B cell (primary cell): Measurements from ENCODE around the gene PKIG. TPM values are rescaled to one million over a fixed set of nuclear protein-coding genes. Genes with fewer than 3 reads are reported as not detected.

Source experiments
- ATAC-seq: fragments of 200-7000 bp; cut with Tn5 transposase; one replicate; pipeline ENCODE4 v1.10.0; 2021; ENCODE audit warnings: low read depth, mild to moderate bottlenecking, moderate number of reproducible peaks, moderate library complexity
- CTCF ChIA-PET: fragments of 350-600 bp; sonication (Branson Sonifier 250); formaldehyde crosslinking; loops from one replicate; lab custom pipeline; 2021; ENCODE audit warnings: antibody characterized with exemption, inconsistent platforms; lab: Charles Lee
- POLR2A ChIA-PET: fragments of 350-600 bp; sonication (Branson Sonifier 250); formaldehyde crosslinking; loops from one replicate; lab custom pipeline; 2021; ENCODE audit warnings: antibody characterized with exemption; lab: Charles Lee
- DNase-seq: peaks from one replicate; pipeline ENCODE4 v3.0.0; 2013
- H2AFZ ChIP-seq: 2 replicates; pipeline ENCODE4 v1.6.1; 2012; ENCODE audit warnings: mild to moderate bottlenecking, low read depth, low read length; ENCODE audit not compliant: insufficient read depth, poor library complexity, severe bottlenecking
- H3K27ac ChIP-seq, 2 donors: 1 replicate in 1 of 2; 2 replicates in 1 of 2; pipeline ENCODE4 v1.5.1; 2012 to 2013; ENCODE audit warnings: low read length in 2 of 2, mild to moderate bottlenecking in 2 of 2, moderate library complexity in 1 of 2
- H3K27me3 ChIP-seq, 4 experiments: fragments of 200-600 bp in 1 of 4; sonication (generic) in 1 of 4; replicated peaks in 1 of 4; 1 replicate in 2 of 4; 2 replicates in 2 of 4; pipeline versions ENCODE4 v1.6.1 to v1.7.0; 2013 to 2016; ENCODE audit warnings: low read length in 3 of 4, mild to moderate bottlenecking in 2 of 4, mixed read lengths in 1 of 4, moderate library complexity in 1 of 4; ENCODE audit not compliant: insufficient read depth in 4 of 4, control insufficient read depth in 3 of 4; ENCODE audit errors: control extremely low read depth in 1 of 4
- H3K36me3 ChIP-seq, 2 experiments: replicated peaks in 1 of 2; 1 replicate in 1 of 2; 2 replicates in 1 of 2; pipeline versions ENCODE4 v1.6.1 to v1.7.1; 2013; ENCODE audit warnings: low read length in 1 of 2; ENCODE audit not compliant: insufficient read depth in 2 of 2, control insufficient read depth in 1 of 2; ENCODE audit errors: control extremely low read depth in 1 of 2, extremely low read depth in 1 of 2
- H3K4me1 ChIP-seq, 2 donors: fragments of 200-600 bp in 1 of 2; sonication (generic) in 1 of 2; 1 replicate in 1 of 2; 2 replicates in 1 of 2; pipeline versions ENCODE4 v1.5.1 to v1.6.1; 2013 to 2017; ENCODE audit warnings: low read length in 2 of 2; ENCODE audit not compliant: control insufficient read depth in 2 of 2, insufficient read depth in 2 of 2
- H3K4me2 ChIP-seq: replicated peaks from 2 replicates; pipeline ENCODE3; 2012; ENCODE audit warnings: mild to moderate bottlenecking, low read depth, low read length; ENCODE audit not compliant: poor library complexity, severe bottlenecking
- H3K4me3 ChIP-seq, 5 experiments: fragments of 200-600 bp in 1 of 5; sonication (generic) in 1 of 5; 1 replicate in 3 of 5; 2 replicates in 2 of 5; pipeline versions ENCODE4 v1.5.1 to v1.7.0; 2011 to 2016; ENCODE audit warnings: low read length in 4 of 5, mild to moderate bottlenecking in 4 of 5, low read depth in 2 of 5, control low read depth in 1 of 5, moderate library complexity in 1 of 5; ENCODE audit not compliant: insufficient read depth in 1 of 5; ENCODE audit errors: control extremely low read depth in 1 of 5, extremely low read depth in 1 of 5
- H3K79me2 ChIP-seq: fragments of 200-600 bp; sonication (generic); one replicate; pipeline ENCODE4 v1.6.0; 2016; ENCODE audit warnings: low read length; ENCODE audit not compliant: control insufficient read depth, insufficient read depth
- H3K9ac ChIP-seq: fragments of 200-600 bp; sonication (generic); 2 replicates; pipeline ENCODE4 v1.6.1; 2017; ENCODE audit warnings: mild to moderate bottlenecking, low read length, moderate library complexity
- H3K9me3 ChIP-seq, 3 donors: one replicate each; pipeline versions ENCODE4 v1.6.1 to v1.7.1; 2013; ENCODE audit warnings: low read length in 2 of 3; ENCODE audit not compliant: control insufficient read depth in 2 of 3, insufficient read depth in 1 of 3; ENCODE audit errors: control extremely low read depth in 1 of 3
- H4K20me1 ChIP-seq: 2 replicates; pipeline ENCODE4 v1.6.0; 2012; ENCODE audit warnings: mild to moderate bottlenecking, low read length; ENCODE audit not compliant: insufficient read depth, control insufficient read depth, poor library complexity, severe bottlenecking
- H3K27ac Mint-ChIP-seq: one replicate; pipeline ENCODE4 v1.8.0; 2021; ENCODE audit warnings: mixed read lengths
- H3K27me3 Mint-ChIP-seq: one replicate; pipeline ENCODE4 v1.8.0; 2021; ENCODE audit warnings: mixed read lengths
- H3K4me1 Mint-ChIP-seq: one replicate; pipeline ENCODE4 v1.8.0; 2021; ENCODE audit warnings: mixed read lengths
- H3K4me3 Mint-ChIP-seq: one replicate; pipeline ENCODE4 v1.8.0; 2021; ENCODE audit warnings: mixed read lengths
- H3K9me3 Mint-ChIP-seq: one replicate; pipeline ENCODE4 v1.8.0; 2022; ENCODE audit warnings: mixed read lengths; ENCODE audit not compliant: insufficient read depth
- EZH2 ChIP-seq: IDR thresholded peaks from 2 replicates; pipeline ENCODE4 v1.6.1; 2012; ENCODE audit warnings: borderline replicate concordance, low read depth, mild to moderate bottlenecking, moderate library complexity, low read length; ENCODE audit not compliant: insufficient read depth, poor library complexity, severe bottlenecking
- WGBS: methylation state at CpG from one replicate; pipeline ENCODE4 v1.1.5; 2013; ENCODE audit warnings: missing lambda C conversion rate; ENCODE audit not compliant: insufficient coverage; 5-methylcytosine and 5-hydroxymethylcytosine counted together
- intact Hi-C: fragments of 100-400 bp; cut with micrococcal nuclease; formaldehyde crosslinking; loops from one replicate; pipeline ENCODE4 v1.10.0; 2022
- polyA plus RNA-seq: library from polyadenylated mRNA; depleted of rRNA; stranded (reverse); fragments of >200 nt; gene quantifications from 2 replicates; pipeline ENCODE4 v1.2.3, GENCODE V29; 2012
- total RNA-seq, 2 donors: library from RNA; stranded (reverse); fragments of 120-200 nt in 1 of 2; gene quantifications; 1 replicate in 1 of 2; 2 replicates in 1 of 2; pipeline versions ENCODE4 v1.2.3 to v1.2.4, GENCODE V29; 2013 to 2022
- TF ChIP-seq, protein P1 (sequence below): fragments of 200-600 bp; IDR thresholded peaks from one replicate; pipeline ENCODE4 v1.8.0; 2022; ENCODE audit warnings: antibody characterized with exemption, mild to moderate bottlenecking

PKIG gene
- total and polyA plus RNA-seq, 2 donors (not counting 1 experiment from before 2014, with no cell fraction given), result 128 to 168 TPM

- H3K9ac ChIP-seq, result peak overlapping the region; percentile 9
- H3K27me3 ChIP-seq, result no peaks in the 10 kb centered on the region
- H3K4me2 ChIP-seq, result peak overlapping the region; percentile 64
- Mint-ChIP-seq H3K27me3 (no peaks in the 10 kb centered on the region), H3K4me1 (peaks cover 66% of the 10 kb centered on the region), H3K9me3 (no peaks in the 10 kb centered on the region), H3K27ac (peak overlapping the region; percentile 94), H3K4me3 (peak overlapping the region; percentile 59)
- H3K4me3 ChIP-seq, result peak overlapping the region in 1 of 5 experiments; percentile 15
- no peak for DNase-seq
- no peak overlapping the region for H2AFZ ChIP-seq
- POLR2A ChIA-PET, result no interaction called here
- peaks cover 2 to 45% of the 10 kb centered on the region in 2 experiments for H3K36me3 ChIP-seq
- WGBS, result 53% methylated on average over 9 of the region's 11 CpGs
- CTCF ChIA-PET, result interaction anchor here (0.6 to 15.8 kb wide), 4 partner anchors 8 to 84 kb away, joined by 3 to 772 read pairs (median 26); partner anchors contain the start of gene PKIG
- H3K4me1 ChIP-seq, result peaks cover 87 to 89% of the 10 kb centered on the region in 2 donors
- H3K9me3 ChIP-seq, result no peaks in the 10 kb centered on the region
- peaks cover 99% of the 10 kb centered on the region for H3K79me2 ChIP-seq
- intact Hi-C loops, result no loop called here
- ATAC-seq, result no peak
- no peak for TF ChIP-seq EZH2
- peaks cover 7% of the 10 kb centered on the region for H4K20me1 ChIP-seq
- peak overlapping the region; percentile 61 to 88 for H3K27ac ChIP-seq
Observed at GRCh38 chr20:44600758-44601201, 18.4 kb downstream of the PKIG start.

DNA sequence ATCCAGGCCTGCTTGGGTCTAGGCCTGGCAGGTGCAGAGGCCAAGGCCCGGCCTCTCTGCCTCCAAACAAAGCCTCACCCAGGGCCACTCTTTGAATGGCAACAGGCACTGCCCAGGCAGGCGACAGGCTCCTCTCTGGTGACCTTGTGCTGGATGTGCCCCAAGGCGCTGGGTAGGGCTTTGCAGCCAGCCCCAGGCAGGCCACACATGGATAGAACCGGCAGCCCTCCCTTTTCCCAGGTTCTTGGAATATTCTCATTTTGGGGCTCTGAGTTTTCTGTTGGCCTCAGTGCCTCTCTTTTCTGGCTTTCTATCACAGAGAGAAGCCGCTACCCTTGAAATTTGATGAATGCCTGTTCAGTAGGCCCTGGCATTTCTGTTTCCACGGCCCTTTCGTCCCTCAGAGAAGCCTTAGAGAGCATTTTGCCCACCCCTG lies 18.9 kb downstream of the PKIG start:
- Histone ChIP-seq H3K27ac (peak overlapping the region; percentile 61 to 88), H4K20me1 (peaks cover 7% of the 10 kb centered on the region), H3K79me2 (peaks cover 98% of the 10 kb centered on the region), H3K9ac (peak overlapping the region; percentile 9), H3K4me2 (peak overlapping the region; percentile 64), H3K4me1 (peaks cover 84% of the 10 kb centered on the region in 2 donors), H3K27me3 (no peaks in the 10 kb centered on the region), H3K9me3 (peaks cover 0 to under 1% (median 0%) of the 10 kb centered on the region in 3 donors), H2AFZ (no peak overlapping the region), H3K4me3 (peak overlapping the region in 2 of 5 experiments; percentile 8 to 24), H3K36me3 (peaks cover 2 to 41% of the 10 kb centered on the region in 2 experiments)
- Mint-ChIP-seq H3K4me3 (peak overlapping the region; percentile 59), H3K9me3 (peaks cover 2% of the 10 kb centered on the region), H3K27ac (peak overlapping the region; percentile 94), H3K27me3 (no peaks in the 10 kb centered on the region), H3K4me1 (peaks cover 65% of the 10 kb centered on the region)
- no peak for DNase-seq
- POLR2A ChIA-PET, result interaction anchor here (1.2 to 2.6 kb wide), 2 partner anchors 15 to 46 kb away, joined by 3 to 21 read pairs; no protein-coding TSS in a partner anchor
- ATAC-seq, result no peak
- intact Hi-C loops, result no loop called here
- CTCF ChIA-PET, result interaction anchor here (0.7 to 15.8 kb wide), 4 partner anchors 17 to 82 kb away, joined by 3 to 772 read pairs (median 4); partner anchors contain the start of gene PKIG
- TF ChIP-seq EZH2, result no peak
- TF ChIP-seq, protein P1, sequence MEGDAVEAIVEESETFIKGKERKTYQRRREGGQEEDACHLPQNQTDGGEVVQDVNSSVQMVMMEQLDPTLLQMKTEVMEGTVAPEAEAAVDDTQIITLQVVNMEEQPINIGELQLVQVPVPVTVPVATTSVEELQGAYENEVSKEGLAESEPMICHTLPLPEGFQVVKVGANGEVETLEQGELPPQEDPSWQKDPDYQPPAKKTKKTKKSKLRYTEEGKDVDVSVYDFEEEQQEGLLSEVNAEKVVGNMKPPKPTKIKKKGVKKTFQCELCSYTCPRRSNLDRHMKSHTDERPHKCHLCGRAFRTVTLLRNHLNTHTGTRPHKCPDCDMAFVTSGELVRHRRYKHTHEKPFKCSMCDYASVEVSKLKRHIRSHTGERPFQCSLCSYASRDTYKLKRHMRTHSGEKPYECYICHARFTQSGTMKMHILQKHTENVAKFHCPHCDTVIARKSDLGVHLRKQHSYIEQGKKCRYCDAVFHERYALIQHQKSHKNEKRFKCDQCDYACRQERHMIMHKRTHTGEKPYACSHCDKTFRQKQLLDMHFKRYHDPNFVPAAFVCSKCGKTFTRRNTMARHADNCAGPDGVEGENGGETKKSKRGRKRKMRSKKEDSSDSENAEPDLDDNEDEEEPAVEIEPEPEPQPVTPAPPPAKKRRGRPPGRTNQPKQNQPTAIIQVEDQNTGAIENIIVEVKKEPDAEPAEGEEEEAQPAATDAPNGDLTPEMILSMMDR, result no peak
- 74% methylated on average over 7 of the region's 7 CpGs for WGBS
